Stomach smooth muscle (tissue), 2 donors: ENCODE data around the gene PLEKHH2.

Source experiments
- H3K27ac ChIP-seq: one replicate; pipeline ENCODE4 v1.7.0; 2013; ENCODE audit warnings: mild to moderate bottlenecking, low read length, inconsistent platforms
- H3K27me3 ChIP-seq, 2 donors: one replicate each; pipeline ENCODE4 v1.7.0; 2013; ENCODE audit warnings: low read length in 2 of 2; ENCODE audit not compliant: insufficient read depth in 2 of 2, control insufficient read depth in 1 of 2
- H3K36me3 ChIP-seq, 2 donors: one replicate each; pipeline ENCODE4 v1.7.0; 2013; ENCODE audit warnings: low read length in 2 of 2; ENCODE audit not compliant: control insufficient read depth in 2 of 2, insufficient read depth in 2 of 2
- H3K4me1 ChIP-seq: one replicate; pipeline ENCODE4 v1.7.0; 2013; ENCODE audit warnings: low read length; ENCODE audit not compliant: control insufficient read depth, insufficient read depth
- H3K4me3 ChIP-seq, 2 donors: one replicate each; pipeline ENCODE4 v1.7.0; 2013; ENCODE audit warnings: low read length in 2 of 2
- H3K9ac ChIP-seq, 2 donors: one replicate each; pipeline ENCODE4 v1.7.0; 2013; ENCODE audit warnings: low read length in 2 of 2, mild to moderate bottlenecking in 1 of 2
- H3K9me3 ChIP-seq, 2 donors: one replicate each; pipeline ENCODE4 v1.7.0; 2013; ENCODE audit warnings: low read length in 2 of 2; ENCODE audit not compliant: control insufficient read depth in 2 of 2
- donor health status: healthy.
- donor health status: Pancreatic carcinoma.

PLEKHH2 gene

GRCh38 chr2:43810452-43810851 lies 173.4 kb downstream of the PLEKHH2 start:
- no peaks in the 10 kb centered on the region for H3K27me3 ChIP-seq
- H3K9ac ChIP-seq = no peak overlapping the region
- H3K9me3 ChIP-seq = no peaks in the 10 kb centered on the region
- no peaks in the 10 kb centered on the region for H3K4me1 ChIP-seq
- H3K27ac ChIP-seq = no peak overlapping the region
- no peak overlapping the region for H3K4me3 ChIP-seq
- peaks cover 9 to 15% of the 10 kb centered on the region in 2 donors for H3K36me3 ChIP-seq

- Histone ChIP-seq H3K36me3 (peaks cover 7 to 15% of the 10 kb centered on the region in 2 donors), H3K27ac (no peak overlapping the region), H3K9me3 (no peaks in the 10 kb centered on the region), H3K27me3 (no peaks in the 10 kb centered on the region), H3K9ac (no peak overlapping the region), H3K4me3 (no peak overlapping the region), H3K4me1 (no peaks in the 10 kb centered on the region)
Measured at GRCh38 chr2:43810888-43811287, 173.8 kb downstream of the PLEKHH2 start.

GRCh38 chr2:43812006-43812405 lies 174.9 kb downstream of the PLEKHH2 start:
- Histone ChIP-seq H3K4me3 (no peak overlapping the region), H3K36me3 (peaks cover 7 to 12% of the 10 kb centered on the region in 2 donors), H3K9me3 (no peaks in the 10 kb centered on the region), H3K27me3 (no peaks in the 10 kb centered on the region), H3K27ac (no peak overlapping the region), H3K4me1 (no peaks in the 10 kb centered on the region), H3K9ac (no peak overlapping the region)

GRCh38 chr2:43812947-43813346 lies 175.9 kb downstream of the PLEKHH2 start:
- Histone ChIP-seq H3K9ac (no peak overlapping the region), H3K4me3 (no peak overlapping the region), H3K27me3 (no peaks in the 10 kb centered on the region), H3K36me3 (peaks cover 7 to 10% of the 10 kb centered on the region in 2 donors), H3K9me3 (no peaks in the 10 kb centered on the region), H3K4me1 (no peaks in the 10 kb centered on the region), H3K27ac (no peak overlapping the region)

- H3K27me3 ChIP-seq = no peaks in the 10 kb centered on the region
- H3K27ac ChIP-seq = no peak overlapping the region
- no peaks in the 10 kb centered on the region for H3K9me3 ChIP-seq
- H3K36me3 ChIP-seq = peaks cover 0 to 5% of the 10 kb centered on the region in 2 donors
- no peaks in the 10 kb centered on the region for H3K4me1 ChIP-seq
- no peak overlapping the region for H3K9ac ChIP-seq
- no peak overlapping the region for H3K4me3 ChIP-seq
Measured at GRCh38 chr2:43814711-43815110, 177.7 kb downstream of the PLEKHH2 start.
